HG02870 (cell line): ENCODE results near the gene RPS19BP1.

Source experiments
- ATAC-seq: cut with Tn5 transposase; IDR thresholded peaks from one replicate; pipeline ENCODE4 v1.9.1; 2021; ENCODE audit warnings: mild to moderate bottlenecking, moderate library complexity; ENCODE audit not compliant: unreplicated experiment

RPS19BP1 gene

DNA sequence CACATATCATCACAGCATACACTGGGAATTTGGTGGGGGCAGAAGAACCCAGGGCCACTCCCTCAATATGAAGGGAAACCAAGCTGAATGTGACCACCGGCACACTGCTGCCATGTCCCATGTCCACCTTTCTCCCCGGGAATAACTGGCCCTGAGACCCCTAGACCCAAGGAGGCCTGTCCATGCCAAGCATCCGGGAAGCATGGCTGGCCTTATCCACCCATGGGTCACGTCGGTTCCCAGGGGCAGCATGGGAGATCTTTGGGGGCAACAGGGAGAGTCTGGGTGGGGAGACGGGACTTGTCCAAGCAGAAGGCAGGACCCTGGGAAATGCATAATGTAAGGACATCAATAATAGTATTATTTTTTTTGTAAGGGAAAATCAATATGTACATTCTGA lies 40.9 kb downstream of the RPS19BP1 start:
- no peak for ATAC-seq

DNA sequence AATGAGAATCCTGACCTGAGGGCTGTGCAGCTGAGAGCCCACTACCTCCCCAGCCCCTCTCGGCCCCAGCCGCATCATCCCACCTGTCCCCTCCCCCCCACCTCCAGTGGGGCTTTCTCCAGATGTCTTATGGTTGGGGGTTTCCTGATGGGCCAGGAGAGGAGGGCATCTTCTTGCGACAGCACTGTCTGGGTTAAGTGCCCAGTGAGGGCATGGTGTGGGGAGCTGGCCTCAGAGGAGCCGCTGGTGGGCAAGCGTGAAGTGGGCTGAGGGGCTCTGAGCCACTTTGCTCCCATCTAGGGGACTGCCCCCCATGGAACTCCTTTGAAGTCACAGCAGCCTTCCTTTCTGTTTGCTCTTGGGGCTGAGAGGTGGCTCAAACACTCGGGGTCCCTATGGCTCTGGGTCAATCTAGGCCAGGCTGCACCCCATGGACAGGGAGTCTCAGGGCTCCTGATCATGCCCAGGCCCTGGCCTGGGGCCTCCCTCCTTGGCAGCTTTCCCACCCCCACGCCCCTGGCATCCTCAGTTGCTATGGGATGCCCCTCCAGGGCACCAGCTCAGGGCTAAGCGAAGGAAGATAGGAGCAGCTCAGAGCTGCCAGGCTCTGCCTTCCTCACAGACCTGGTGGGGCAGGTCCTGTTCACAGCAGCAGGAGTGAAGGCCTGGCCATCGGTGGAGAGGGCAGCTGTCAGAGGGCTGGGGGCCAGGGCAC lies 41.4 kb downstream of the RPS19BP1 start:
- no peak for ATAC-seq

DNA sequence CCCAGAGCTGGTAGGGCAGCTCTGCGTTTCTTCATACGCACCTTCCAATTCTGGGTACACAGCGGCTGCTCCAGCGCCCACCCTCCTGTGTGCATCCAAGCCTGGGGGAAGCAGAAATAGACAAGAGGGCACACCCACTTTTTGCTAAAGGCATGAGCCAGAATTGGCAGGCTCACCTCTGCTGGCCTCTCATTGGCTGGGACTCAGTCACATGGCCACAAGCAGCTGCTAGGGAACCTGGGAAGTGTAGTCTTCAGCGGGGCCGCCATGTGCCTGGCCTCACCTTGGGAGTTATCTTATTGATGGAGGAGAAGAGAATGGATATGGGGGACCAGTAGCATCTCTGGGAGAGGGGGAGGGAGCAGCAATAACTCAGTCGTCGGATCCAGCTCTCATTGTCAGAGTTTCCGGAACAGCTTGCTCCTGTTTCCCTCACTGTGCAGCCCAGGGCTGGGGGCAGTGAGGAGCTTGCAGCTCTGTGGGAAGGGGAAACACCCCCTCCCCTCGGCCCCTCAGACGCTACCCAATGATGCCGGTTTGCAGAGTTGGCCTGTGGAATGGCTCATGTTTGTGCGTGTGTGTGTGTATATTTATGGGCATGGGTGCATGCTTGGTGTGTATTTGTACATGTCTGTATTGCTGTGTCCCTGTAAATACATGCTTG lies 42.3 kb downstream of the RPS19BP1 start:
- peak; percentile 89 for ATAC-seq

GRCh38 chr22:39489094-39490068 lies 43.2 kb downstream of the RPS19BP1 start:
- no peak for ATAC-seq

DNA sequence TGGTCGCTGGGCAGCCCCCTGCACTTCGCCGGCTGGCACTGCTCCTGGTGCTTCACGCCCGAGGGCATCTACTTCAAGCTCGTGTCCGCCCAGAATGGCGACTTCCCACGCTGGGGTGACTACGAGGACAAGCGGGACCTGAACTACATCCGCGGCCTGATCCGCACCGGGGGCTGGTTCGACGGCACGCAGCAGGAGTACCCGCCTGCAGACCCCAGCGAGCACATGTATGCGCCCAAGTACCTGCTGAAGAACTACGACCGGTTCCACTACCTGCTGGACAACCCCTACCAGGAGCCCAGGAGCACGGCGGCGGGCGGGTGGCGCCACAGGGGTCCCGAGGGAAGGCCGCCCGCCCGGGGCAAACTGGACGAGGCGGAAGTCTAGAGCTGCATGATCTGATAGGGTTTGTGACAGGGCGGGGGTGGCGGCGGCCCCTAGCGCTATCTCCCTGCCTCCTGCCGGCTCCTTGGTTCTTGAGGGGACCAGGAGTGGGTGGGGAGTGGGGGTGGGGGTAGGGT lies 43.9 kb downstream of the RPS19BP1 start:
- no peak for ATAC-seq

DNA sequence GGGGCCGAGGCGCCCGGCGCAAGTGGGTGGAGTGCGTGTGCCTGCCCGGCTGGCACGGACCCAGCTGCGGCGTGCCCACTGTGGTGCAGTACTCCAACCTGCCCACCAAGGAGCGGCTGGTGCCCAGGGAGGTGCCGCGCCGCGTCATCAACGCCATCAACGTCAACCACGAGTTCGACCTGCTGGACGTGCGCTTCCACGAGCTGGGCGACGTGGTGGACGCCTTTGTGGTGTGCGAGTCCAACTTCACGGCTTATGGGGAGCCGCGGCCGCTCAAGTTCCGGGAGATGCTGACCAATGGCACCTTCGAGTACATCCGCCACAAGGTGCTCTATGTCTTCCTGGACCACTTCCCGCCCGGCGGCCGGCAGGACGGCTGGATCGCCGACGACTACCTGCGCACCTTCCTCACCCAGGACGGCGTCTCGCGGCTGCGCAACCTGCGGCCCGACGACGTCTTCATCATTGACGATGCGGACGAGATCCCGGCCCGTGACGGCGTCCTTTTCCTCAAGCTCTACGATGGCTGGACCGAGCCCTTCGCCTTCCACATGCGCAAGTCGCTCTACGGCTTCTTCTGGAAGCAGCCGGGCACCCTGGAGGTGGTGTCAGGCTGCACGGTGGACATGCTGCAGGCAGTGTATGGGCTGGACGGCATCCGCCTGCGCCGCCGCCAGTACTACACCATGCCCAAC lies 44.6 kb downstream of the RPS19BP1 start:
- ATAC-seq: no peak

- ATAC-seq: no peak
These were observed 45.4 kb downstream of the RPS19BP1 start for GRCh38 chr22:39486951-39487825.

DNA sequence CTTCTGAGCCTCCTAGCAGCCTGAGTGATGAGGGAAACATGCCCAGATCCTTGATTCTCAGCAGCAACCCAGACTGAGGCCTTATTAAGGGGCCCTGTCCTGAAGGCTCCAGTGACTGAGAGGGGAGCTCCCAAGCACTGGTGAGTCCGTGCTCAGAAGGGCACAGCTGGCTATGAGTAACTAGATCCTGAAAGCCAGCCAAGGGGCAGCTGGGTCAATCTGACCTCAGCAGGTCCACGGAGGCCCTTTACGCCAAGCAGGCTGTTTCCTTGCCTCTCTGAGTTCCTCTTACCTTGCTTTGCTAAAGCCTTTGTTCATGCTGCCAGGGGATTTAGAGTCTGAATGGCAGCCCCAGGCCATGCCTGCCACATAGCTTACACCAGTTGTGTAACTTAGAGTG lies 49.8 kb downstream of the RPS19BP1 start:
- no peak for ATAC-seq

DNA sequence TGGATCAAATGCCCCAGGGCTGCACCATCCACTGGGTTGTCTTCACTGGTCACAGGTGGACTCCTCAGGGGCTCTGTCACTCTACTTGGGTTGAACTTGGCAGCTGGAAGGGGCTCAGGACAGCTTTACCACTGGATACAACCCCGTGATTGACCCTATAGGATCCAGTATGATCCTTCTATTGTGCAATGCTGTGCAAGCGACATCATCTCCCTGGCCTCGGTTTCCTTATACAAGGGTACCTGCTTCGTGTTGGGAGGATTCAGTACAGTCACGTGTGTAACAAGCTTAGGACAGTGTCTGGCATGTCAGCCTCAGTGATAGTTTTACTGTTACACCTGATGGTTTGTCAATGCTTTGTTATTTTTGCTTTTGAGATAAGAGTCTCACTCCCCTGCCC lies 51.0 kb downstream of the RPS19BP1 start:
- ATAC-seq: no peak

- no peak for ATAC-seq
These were observed 51.5 kb downstream of the RPS19BP1 start for GRCh38 chr22:39481054-39481453.

DNA sequence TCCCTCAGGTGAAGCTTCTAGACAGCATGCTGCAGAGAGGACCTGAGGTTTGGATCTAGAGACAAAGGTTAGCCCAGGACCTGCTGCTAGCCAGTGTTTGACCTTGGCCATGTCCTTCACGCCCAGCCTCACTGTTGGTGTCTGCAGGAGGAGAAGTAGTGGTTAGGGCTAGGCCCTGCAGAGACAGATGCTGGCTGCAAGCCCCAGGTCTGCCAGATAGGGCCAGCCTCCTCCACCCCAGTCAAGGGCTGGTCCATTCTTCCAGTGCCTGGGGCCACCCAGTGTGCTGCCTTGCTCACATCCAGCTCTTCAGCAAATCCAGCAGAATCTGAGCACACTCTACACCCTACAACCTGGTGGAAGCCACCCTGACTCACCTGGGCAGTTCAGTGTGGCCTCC lies 52.0 kb downstream of the RPS19BP1 start:
- ATAC-seq: no peak

DNA sequence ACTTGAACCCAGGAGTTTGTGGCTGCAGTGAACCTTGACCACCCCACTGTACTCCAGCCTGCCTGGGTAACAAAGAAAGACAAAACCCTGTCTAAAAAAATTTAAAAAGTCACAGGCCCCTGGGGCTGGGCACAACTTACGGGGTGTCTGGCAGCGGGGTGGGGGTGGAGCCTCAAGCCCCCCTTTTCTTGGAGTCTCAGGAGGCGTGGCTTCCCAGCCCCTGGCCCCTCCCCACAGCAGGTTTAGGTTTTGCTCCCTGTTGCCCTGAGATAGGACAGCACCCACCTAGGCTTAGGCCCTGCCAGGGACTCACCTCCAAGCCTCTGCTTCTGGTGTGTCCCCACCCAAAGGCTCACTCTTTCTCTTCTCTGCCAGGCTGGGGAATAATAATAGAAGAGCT lies 53.3 kb downstream of the RPS19BP1 start:
- no peak for ATAC-seq
